Measurements from ENCODE around the gene ATP10D. TPM values are rescaled to one million over a fixed set of nuclear protein-coding genes. Genes with fewer than 3 reads are reported as not detected.

The ATP10D gene
- total RNA-seq, 1 experiment from 2014 or later = 3.8 TPM

- TF ChIP-seq CTCF (conservative IDR thresholded peaks at IDR 0.05) = no peak
- Histone ChIP-seq H4K8ac (replicated peaks; ENCODE audit: insufficient read length, low read depth, low read length) (no peak overlapping the region), H3K9me3 (ENCODE audit: control insufficient read depth, low read depth, low read length) (no peaks in the 10 kb centered on the region), H3K18ac (ENCODE audit: insufficient read length, low read depth, low read length) (no peak overlapping the region), H3K27ac (ENCODE audit: insufficient read length, low read depth, low read length) (no peak overlapping the region), H2AFZ (ENCODE audit: low read length) (no peak overlapping the region), H3K27me3 (ENCODE audit: insufficient read depth, low read length) (no peaks in the 10 kb centered on the region), H2BK15ac (ENCODE audit: low read depth, low read length) (no peak overlapping the region), H3K23ac (ENCODE audit: insufficient read length, low read depth, low read length) (no peak overlapping the region), H4K5ac (ENCODE audit: insufficient read length, low read depth, low read length) (no peak overlapping the region), H2BK20ac (ENCODE audit: low read depth, low read length, poor library complexity, severe bottlenecking) (no peak overlapping the region), H3K14ac (ENCODE audit: insufficient read depth, low read length) (no peak overlapping the region), H3K9ac (ENCODE audit: extremely low read depth, insufficient read length, low read length) (no peak overlapping the region), H4K20me1 (ENCODE audit: control insufficient read depth, insufficient read depth, insufficient read length) (no peaks in the 10 kb centered on the region), H3T11ph (ENCODE audit: low read length) (no peak overlapping the region), H2AK5ac (ENCODE audit: insufficient read length, low read length) (no peak overlapping the region), H2BK12ac (ENCODE audit: insufficient read length, low read depth, low read length) (no peak overlapping the region), H3K23me2 (ENCODE audit: insufficient read length, low read depth, low read length, poor library complexity, severe bottlenecking) (no peaks in the 10 kb centered on the region), H3K4me2 (ENCODE audit: insufficient read depth, insufficient read length, low read length) (no peak overlapping the region), H3K4me1 (ENCODE audit: insufficient read depth, low read length) (no peaks in the 10 kb centered on the region), H3K79me2 (ENCODE audit: insufficient read depth, low read length) (no peaks in the 10 kb centered on the region), H4K91ac (ENCODE audit: insufficient read length, low read depth, low read length) (no peak overlapping the region), H3K4ac (ENCODE audit: low read depth, low read length) (no peak overlapping the region), H2BK120ac (ENCODE audit: low read depth, low read length, poor library complexity, severe bottlenecking) (no peak overlapping the region), H2BK5ac (ENCODE audit: insufficient read length, low read length) (no peak overlapping the region), H3K79me1 (ENCODE audit: insufficient read depth, low read depth, low read length, poor library complexity, severe bottlenecking) (no peaks in the 10 kb centered on the region), H3K56ac (ENCODE audit: insufficient read length, low read depth, low read length) (no peak overlapping the region)
- WGBS (ENCODE audit: extremely low coverage, insufficient read length, low lambda C conversion rate) = no CpG with 5 or more reads among the region's 2 CpGs
- Mint-ChIP-seq H3K27ac (no peak overlapping the region), H3K4me3 (no peak overlapping the region), H3K36me3 (ENCODE audit: insufficient read depth in 1 of 3, low read depth in 3 of 3) (no peaks in the 10 kb centered on the region), H3K9me3 (no peaks in the 10 kb centered on the region), H3K4me1 (no peaks in the 10 kb centered on the region), H3K27me3 (ENCODE audit: low read depth) (no peaks in the 10 kb centered on the region)
- no peak for DNase-seq
Observed at GRCh38 chr4:47557255-47557654, 72.2 kb downstream of the ATP10D start.
